Measurements from ENCODE around the gene CPT1B. TPM values are rescaled to one million over a fixed set of nuclear protein-coding genes. Genes with fewer than 3 reads are reported as not detected.
A peak's percentile ranks its signal among the peaks of the same experiment; 100 is the strongest.

CPT1B gene
- total RNA-seq, 1 donor from 2014 or later, result 89.0 TPM

- no peak for DNase-seq (ENCODE audit: low spot score)
- no peak overlapping the region for H3K4me3 Mint-ChIP-seq (ENCODE audit: unreplicated experiment)
- H3K36me3 Mint-ChIP-seq (ENCODE audit: low read depth, unreplicated experiment), result no peaks in the 10 kb centered on the region
- H3K9me3 Mint-ChIP-seq (ENCODE audit: unreplicated experiment), result no peaks in the 10 kb centered on the region
- TF ChIP-seq CTCF (IDR thresholded peaks at IDR 0.05; ENCODE audit: unreplicated experiment), result no peak
- no peaks in the 10 kb centered on the region for H3K4me1 Mint-ChIP-seq (ENCODE audit: unreplicated experiment)
- no peak overlapping the region for H3K27ac Mint-ChIP-seq (ENCODE audit: unreplicated experiment)
- peaks cover 14% of the 10 kb centered on the region for H3K27me3 Mint-ChIP-seq (ENCODE audit: unreplicated experiment)
Measured at GRCh38 chr22:50612168-50612527, 33.9 kb upstream of the CPT1B start.

- H3K4me3 Mint-ChIP-seq (ENCODE audit: unreplicated experiment), result no peak overlapping the region
- no peaks in the 10 kb centered on the region for H3K36me3 Mint-ChIP-seq (ENCODE audit: low read depth, unreplicated experiment)
- H3K27ac Mint-ChIP-seq (ENCODE audit: unreplicated experiment), result peak overlapping the region; percentile 30
- no peak for DNase-seq (ENCODE audit: low spot score)
- TF ChIP-seq CTCF (IDR thresholded peaks at IDR 0.05; ENCODE audit: unreplicated experiment), result no peak
- H3K9me3 Mint-ChIP-seq (ENCODE audit: unreplicated experiment), result no peaks in the 10 kb centered on the region
- peaks cover 15% of the 10 kb centered on the region for H3K27me3 Mint-ChIP-seq (ENCODE audit: unreplicated experiment)
- H3K4me1 Mint-ChIP-seq (ENCODE audit: unreplicated experiment), result no peaks in the 10 kb centered on the region
Measured at GRCh38 chr22:50611341-50612060, 33.3 kb upstream of the CPT1B start.

GRCh38 chr22:50610581-50610980, 32.4 kb upstream of the CPT1B start:
- peaks cover 15% of the 10 kb centered on the region for H3K27me3 Mint-ChIP-seq (ENCODE audit: unreplicated experiment)
- no peaks in the 10 kb centered on the region for H3K4me1 Mint-ChIP-seq (ENCODE audit: unreplicated experiment)
- H3K27ac Mint-ChIP-seq (ENCODE audit: unreplicated experiment), result no peak overlapping the region
- no peak for DNase-seq (ENCODE audit: low spot score)
- H3K4me3 Mint-ChIP-seq (ENCODE audit: unreplicated experiment), result no peak overlapping the region
- no peak for TF ChIP-seq CTCF (IDR thresholded peaks at IDR 0.05; ENCODE audit: unreplicated experiment)
- no peaks in the 10 kb centered on the region for H3K36me3 Mint-ChIP-seq (ENCODE audit: low read depth, unreplicated experiment)
- no peaks in the 10 kb centered on the region for H3K9me3 Mint-ChIP-seq (ENCODE audit: unreplicated experiment)

- no peak for TF ChIP-seq CTCF (IDR thresholded peaks at IDR 0.05; ENCODE audit: unreplicated experiment)
- Mint-ChIP-seq H3K4me3 (ENCODE audit: unreplicated experiment) (no peak overlapping the region), H3K27me3 (ENCODE audit: unreplicated experiment) (peaks cover 14% of the 10 kb centered on the region), H3K4me1 (ENCODE audit: unreplicated experiment) (no peaks in the 10 kb centered on the region), H3K9me3 (ENCODE audit: unreplicated experiment) (no peaks in the 10 kb centered on the region), H3K27ac (ENCODE audit: unreplicated experiment) (no peak overlapping the region), H3K36me3 (ENCODE audit: low read depth, unreplicated experiment) (no peaks in the 10 kb centered on the region)
- no peak for DNase-seq (ENCODE audit: low spot score)
Measured at GRCh38 chr22:50610041-50610451, 31.8 kb upstream of the CPT1B start.

GRCh38 chr22:50609599-50609998, 31.4 kb upstream of the CPT1B start:
- Mint-ChIP-seq H3K4me1 (ENCODE audit: unreplicated experiment) (no peaks in the 10 kb centered on the region), H3K4me3 (ENCODE audit: unreplicated experiment) (no peak overlapping the region), H3K27ac (ENCODE audit: unreplicated experiment) (no peak overlapping the region), H3K9me3 (ENCODE audit: unreplicated experiment) (no peaks in the 10 kb centered on the region), H3K27me3 (ENCODE audit: unreplicated experiment) (peaks cover 14% of the 10 kb centered on the region), H3K36me3 (ENCODE audit: low read depth, unreplicated experiment) (no peaks in the 10 kb centered on the region)
- TF ChIP-seq CTCF (IDR thresholded peaks at IDR 0.05; ENCODE audit: unreplicated experiment), result no peak
- DNase-seq (ENCODE audit: low spot score), result no peak
